Astrocyte (in vitro differentiated cells and primary cell): ENCODE data around the gene SNCB.

Experiments
- EZH2 ChIP-seq: IDR thresholded peaks from 2 replicates; pipeline ENCODE4 v1.6.1; 2012; ENCODE audit warnings: mild to moderate bottlenecking, low read length, inconsistent platforms; ENCODE audit not compliant: insufficient read depth
- TF ChIP-seq, protein P1 (sequence below): IDR thresholded peaks from 2 replicates; pipeline ENCODE4 v1.5.1; 2011; ENCODE audit warnings: low read depth, mild to moderate bottlenecking, inconsistent platforms, low read length, moderate library complexity; ENCODE audit not compliant: insufficient read depth

DNA sequence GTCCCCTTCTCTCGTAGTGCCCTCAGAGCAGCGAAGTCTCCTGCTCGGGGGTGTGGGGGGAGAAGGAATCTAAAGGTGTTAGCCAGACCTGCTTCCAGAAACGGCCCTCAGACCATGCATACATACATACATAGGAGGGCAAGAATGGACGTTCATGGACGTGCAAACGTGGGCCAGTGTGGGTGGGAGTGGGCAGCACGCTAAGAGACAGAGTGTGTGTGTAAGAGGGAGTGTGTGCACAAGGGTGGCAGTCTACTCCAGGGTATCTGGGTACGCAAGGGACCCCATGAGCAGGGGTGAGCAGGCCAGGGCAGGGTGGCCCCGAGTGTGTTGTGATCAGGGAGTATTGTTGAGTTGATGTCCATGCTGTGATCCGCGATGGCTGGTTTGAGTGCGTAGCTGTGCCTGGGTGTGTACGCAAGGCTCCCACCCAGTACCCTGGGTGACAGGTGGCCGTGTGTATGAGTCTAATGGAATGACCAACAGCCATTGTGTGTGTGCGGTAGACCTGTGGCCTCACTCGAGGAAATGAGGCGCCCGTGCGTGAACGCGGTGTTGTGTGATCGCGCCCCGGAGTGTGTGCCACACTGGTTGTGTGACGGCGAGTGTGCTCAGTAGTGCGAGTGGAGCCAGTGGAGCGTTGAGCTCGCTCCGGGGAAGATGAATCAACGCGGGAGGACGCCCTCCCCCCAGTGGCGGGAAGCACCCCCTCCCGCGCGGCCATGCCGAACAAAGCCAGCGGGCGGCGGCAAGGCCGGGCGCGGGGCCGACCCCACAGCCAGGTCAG lies 21.2 kb downstream of the SNCB start:
- TF ChIP-seq, protein P1, sequence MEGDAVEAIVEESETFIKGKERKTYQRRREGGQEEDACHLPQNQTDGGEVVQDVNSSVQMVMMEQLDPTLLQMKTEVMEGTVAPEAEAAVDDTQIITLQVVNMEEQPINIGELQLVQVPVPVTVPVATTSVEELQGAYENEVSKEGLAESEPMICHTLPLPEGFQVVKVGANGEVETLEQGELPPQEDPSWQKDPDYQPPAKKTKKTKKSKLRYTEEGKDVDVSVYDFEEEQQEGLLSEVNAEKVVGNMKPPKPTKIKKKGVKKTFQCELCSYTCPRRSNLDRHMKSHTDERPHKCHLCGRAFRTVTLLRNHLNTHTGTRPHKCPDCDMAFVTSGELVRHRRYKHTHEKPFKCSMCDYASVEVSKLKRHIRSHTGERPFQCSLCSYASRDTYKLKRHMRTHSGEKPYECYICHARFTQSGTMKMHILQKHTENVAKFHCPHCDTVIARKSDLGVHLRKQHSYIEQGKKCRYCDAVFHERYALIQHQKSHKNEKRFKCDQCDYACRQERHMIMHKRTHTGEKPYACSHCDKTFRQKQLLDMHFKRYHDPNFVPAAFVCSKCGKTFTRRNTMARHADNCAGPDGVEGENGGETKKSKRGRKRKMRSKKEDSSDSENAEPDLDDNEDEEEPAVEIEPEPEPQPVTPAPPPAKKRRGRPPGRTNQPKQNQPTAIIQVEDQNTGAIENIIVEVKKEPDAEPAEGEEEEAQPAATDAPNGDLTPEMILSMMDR: no peak
- TF ChIP-seq EZH2: no peak
